Measurements from ENCODE around the gene C2CD2.

DNA sequence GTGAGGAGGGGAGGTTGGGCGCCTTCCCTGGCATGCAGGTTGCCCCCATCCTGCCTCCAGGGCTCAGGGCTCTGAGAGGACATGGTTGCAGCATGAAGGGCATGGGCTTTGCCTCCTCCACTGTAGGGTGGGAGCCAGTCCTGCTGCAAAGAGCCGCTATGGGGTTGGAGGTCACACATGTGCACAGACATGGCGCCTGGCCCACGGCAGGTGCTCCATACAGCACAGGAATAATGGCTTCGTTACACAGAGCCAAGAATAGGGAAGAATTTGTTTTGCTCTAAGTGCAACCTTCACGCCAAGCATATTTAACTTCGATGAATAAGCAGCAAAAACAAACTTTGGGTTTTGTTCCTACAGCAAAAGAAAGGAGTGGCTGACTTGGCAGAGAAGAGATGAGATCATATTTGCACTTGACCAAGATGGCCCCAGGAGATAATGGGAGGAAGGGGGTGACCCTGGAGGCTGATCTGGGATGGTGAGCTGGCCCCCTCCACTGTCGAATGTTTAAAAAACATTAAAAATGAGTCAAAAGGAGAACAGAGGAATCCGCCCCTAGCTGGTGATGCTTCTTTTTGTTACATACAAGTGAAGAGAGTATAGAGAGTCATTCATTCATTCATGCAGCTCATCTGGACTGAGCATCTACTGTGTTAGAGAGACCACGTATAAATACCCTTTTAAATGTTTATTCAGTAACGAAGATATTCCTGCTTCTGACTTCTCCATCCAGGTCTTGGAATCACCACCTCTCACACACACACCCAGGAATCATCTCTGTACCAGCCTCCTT, 12.4 kb upstream of the C2CD2 start:
- TF ChIP-seq CTCF (IDR thresholded peaks at IDR 0.05; ENCODE audit: poor library complexity), result no peak
- TF ChIP-seq EZH2 (IDR thresholded peaks at IDR 0.05; ENCODE audit: borderline replicate concordance), result no peak
- no peak for TF ChIP-seq EZH2phosphoT487 (IDR thresholded peaks at IDR 0.05; ENCODE audit: low read depth, severe bottlenecking, unreplicated experiment)
